ENCODE measurements around the gene KRT37.
"Not testable (repeated sequence)": the region's sequence is repeated elsewhere in the genome, so short reads cannot be mapped to it uniquely, and the experiment has no call there.

KRT37 gene

GRCh38 chr17:41386227-41386626 lies 38.2 kb downstream of the KRT37 start:
- TF ChIP-seq TCF4 (CRISPR knock-in tag; IDR thresholded peaks at IDR 0.05; ENCODE audit: borderline replicate concordance) (no peak), ZC3H10 (CRISPR knock-in tag; IDR thresholded peaks at IDR 0.05) (no peak), CSRNP3 (CRISPR knock-in tag; IDR thresholded peaks at IDR 0.05) (no peak), OSR1 (CRISPR knock-in tag; IDR thresholded peaks at IDR 0.05) (no peak), GLIS3 (CRISPR knock-in tag; IDR thresholded peaks at IDR 0.05) (no peak), ZFP30 (CRISPR knock-in tag; IDR thresholded peaks at IDR 0.05) (no peak)
- ATAC-seq: no peak

DNA sequence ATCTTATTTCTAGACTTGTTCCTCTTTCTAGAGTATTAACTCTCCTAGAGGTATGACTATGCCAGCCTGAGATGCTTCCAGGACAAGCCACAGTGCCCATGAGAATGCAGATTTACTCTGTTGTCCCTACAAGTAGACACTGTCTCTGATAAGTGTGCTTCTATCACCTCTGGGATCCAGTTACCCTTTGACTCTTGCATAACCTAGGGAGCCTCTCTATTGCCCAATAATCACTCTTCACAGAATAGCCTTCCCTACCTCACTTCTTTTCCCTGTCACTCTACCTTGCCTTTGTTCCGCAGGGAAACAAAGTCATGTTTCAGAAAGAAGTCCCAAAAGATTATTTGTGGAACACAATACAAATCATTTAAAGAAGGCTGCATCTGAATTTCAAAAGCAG lies 40.7 kb downstream of the KRT37 start:
- no peak for ATAC-seq
- TF ChIP-seq CREB5 (CRISPR knock-in tag; IDR thresholded peaks at IDR 0.05; ENCODE audit: low read depth) (no peak), ZNF70 (CRISPR knock-in tag; IDR thresholded peaks at IDR 0.05) (no peak), SNAI2 (CRISPR knock-in tag; IDR thresholded peaks at IDR 0.05) (no peak)

- no peak for ATAC-seq
- no peak for TF ChIP-seq CSDC2 (CRISPR knock-in tag; IDR thresholded peaks at IDR 0.05)
- no peak for TF ChIP-seq PPARA (CRISPR knock-in tag; IDR thresholded peaks at IDR 0.05; ENCODE audit: borderline replicate concordance)
- TF ChIP-seq ZFP30 (CRISPR knock-in tag; IDR thresholded peaks at IDR 0.05): no peak
- no peak for TF ChIP-seq TCF4 (CRISPR knock-in tag; IDR thresholded peaks at IDR 0.05; ENCODE audit: borderline replicate concordance)
- no peak for TF ChIP-seq TOX (CRISPR knock-in tag; IDR thresholded peaks at IDR 0.05; ENCODE audit: borderline replicate concordance)
- TF ChIP-seq SNAI2 (CRISPR knock-in tag; IDR thresholded peaks at IDR 0.05): no peak
- no peak for TF ChIP-seq ESRRG (CRISPR knock-in tag; IDR thresholded peaks at IDR 0.05)
- no peak for TF ChIP-seq ZNF8 (CRISPR knock-in tag; IDR thresholded peaks at IDR 0.05)
- no peak for TF ChIP-seq ZC3H10 (CRISPR knock-in tag; IDR thresholded peaks at IDR 0.05)
- no peak for TF ChIP-seq CREB5 (CRISPR knock-in tag; IDR thresholded peaks at IDR 0.05; ENCODE audit: low read depth)
These were observed 42.0 kb downstream of the KRT37 start for GRCh38 chr17:41382394-41382793.

DNA sequence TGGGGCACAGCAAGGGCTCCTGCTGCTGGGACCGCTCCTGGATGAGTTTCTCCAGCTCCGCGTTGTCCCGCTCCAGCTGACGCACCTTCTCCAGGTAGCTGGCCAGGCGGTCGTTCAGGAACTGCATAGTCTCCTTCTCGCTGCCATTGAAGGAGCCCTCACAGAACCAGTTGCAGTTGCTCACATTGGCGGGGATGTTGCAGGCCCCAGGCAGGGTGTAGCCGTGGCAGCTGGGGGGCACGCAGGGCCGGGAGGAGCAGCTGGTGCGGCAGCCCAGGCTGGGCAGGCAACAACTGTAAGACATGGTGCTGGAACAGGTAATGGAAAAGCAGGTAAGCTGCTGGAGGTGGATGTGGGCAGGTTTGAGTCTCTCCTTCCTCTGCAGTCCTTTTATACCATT lies 42.4 kb downstream of the KRT37 start, which contains the start of gene KRT34:
Gene KRT34 (minus strand): TSS at position 364 of the 400 bp plus-strand sequence. CDS start 60 bp downstream, at position 304.
- ATAC-seq: not testable (repeated sequence)

DNA sequence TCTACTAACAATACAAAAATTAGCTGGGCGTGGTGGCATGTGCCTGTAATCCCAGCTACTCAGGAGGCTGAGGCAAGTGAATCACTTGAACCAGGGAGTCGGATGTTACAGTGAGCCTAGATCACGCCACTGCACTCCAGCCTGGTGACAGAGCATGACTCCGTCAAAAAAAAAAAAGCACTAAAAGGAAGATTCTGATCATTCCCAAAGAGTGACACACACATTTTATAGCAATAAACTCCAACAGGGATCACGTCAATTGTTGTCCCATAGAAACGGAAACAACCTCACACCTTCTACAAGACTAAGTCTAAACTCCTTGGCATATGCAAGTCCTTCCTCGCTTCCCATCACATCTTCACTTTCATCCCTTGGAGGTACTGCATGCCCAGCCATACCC lies 44.3 kb downstream of the KRT37 start:
- ATAC-seq: not testable (repeated sequence)

GRCh38 chr17:41377546-41377945 lies 46.8 kb downstream of the KRT37 start:
- no peak for ATAC-seq
- no peak for TF ChIP-seq CSDC2 (CRISPR knock-in tag; IDR thresholded peaks at IDR 0.05)
- no peak for TF ChIP-seq ZNF8 (CRISPR knock-in tag; IDR thresholded peaks at IDR 0.05)
- TF ChIP-seq PPARA (CRISPR knock-in tag; IDR thresholded peaks at IDR 0.05; ENCODE audit: borderline replicate concordance): no peak
- TF ChIP-seq ZC3H10 (CRISPR knock-in tag; IDR thresholded peaks at IDR 0.05): no peak
- TF ChIP-seq GLIS3 (CRISPR knock-in tag; IDR thresholded peaks at IDR 0.05): no peak
